Measurements from ENCODE around the gene ZNF579. TPM values are rescaled to one million over a fixed set of nuclear protein-coding genes. Genes with fewer than 3 reads are reported as not detected.

The ZNF579 gene
- total and polyA plus RNA-seq, 10 of the 15 experiments (the other 5 are each of a cell fraction or from before 2014, with no cell fraction given) = 0.11 to 11.7 (median 1.5) TPM

DNA sequence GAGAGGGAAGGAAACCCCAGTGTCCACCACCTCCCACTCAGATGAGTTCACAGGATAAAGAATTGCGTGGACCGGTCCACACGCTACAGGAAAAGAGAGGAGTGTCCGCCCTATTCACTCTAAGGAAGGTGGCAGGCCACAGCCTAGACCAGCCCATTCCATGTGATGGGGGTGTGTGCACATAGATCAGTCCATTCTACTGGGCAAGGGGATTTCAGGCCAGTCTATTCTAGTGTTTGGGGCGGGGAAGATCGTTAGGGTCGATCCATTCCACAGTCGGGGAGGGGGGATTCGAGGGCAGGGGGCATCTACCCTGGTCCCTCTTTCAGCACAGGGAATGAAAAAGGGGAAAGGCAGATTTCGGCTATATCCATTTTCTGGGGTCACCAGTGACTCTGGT is 10.9 kb upstream of the ZNF579 start (continued):
- TF ChIP-seq ESRRA (IDR thresholded peaks at IDR 0.05; ENCODE audit: low read length) = no peak

DNA sequence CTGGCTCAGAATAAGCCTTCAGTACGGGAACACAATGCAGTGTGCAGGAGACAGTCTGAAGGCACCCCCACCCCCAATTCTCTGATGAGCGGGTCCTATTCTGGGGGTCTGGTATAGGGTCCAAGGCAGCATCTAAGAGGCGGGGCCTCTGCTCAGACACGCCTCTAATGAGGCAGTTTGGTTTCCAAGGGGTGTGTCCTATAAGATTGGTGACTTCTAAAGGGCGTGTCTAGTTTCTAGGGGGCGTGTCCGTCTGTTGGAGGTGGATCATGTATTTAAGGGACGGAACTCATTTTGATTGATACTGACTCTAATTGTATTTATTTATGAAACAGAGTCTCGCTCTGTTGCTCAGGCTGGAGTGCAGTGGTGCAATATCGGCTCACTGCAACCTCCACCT is 10.0 kb upstream of the ZNF579 start:
- Histone ChIP-seq H3K4me2 (ENCODE audit: control insufficient read depth, insufficient read depth) (no peak overlapping the region), H3K9ac (ENCODE audit: control insufficient read depth, insufficient read depth, low read length) (no peak overlapping the region), H3K4me1 (ENCODE audit: control insufficient read depth, insufficient read depth, low read length) (peaks cover 5% of the 10 kb centered on the region), H3K27me3 (replicated peaks in 1 of 2; ENCODE audit: control insufficient read depth in 2 of 2, insufficient read depth in 2 of 2, low read length in 1 of 2) (no peaks in the 10 kb centered on the region), H3K79me2 (ENCODE audit: control insufficient read depth, insufficient read depth, low read length) (no peaks in the 10 kb centered on the region), H3K4me3 (no peak overlapping the region), H2AFZ (ENCODE audit: control insufficient read depth, low read depth, low read length) (no peak overlapping the region), H3K9me3 (replicated peaks; ENCODE audit: control insufficient read depth, insufficient read depth, low read length) (peaks cover 2% of the 10 kb centered on the region; the same call in 2 of the 3 replicates), H3K27ac (ENCODE audit: control insufficient read depth, insufficient read depth) (no peak overlapping the region), H3K36me3 (ENCODE audit: control insufficient read depth in 2 of 2, insufficient read depth in 2 of 2, low read length in 1 of 2) (peaks cover 0 to 7% of the 10 kb centered on the region in 2 experiments; a peak in 1 of 4 replicates), H4K20me1 (ENCODE audit: control insufficient read depth, insufficient read depth) (no peaks in the 10 kb centered on the region)
- intact Hi-C loops (cut with micrococcal nuclease; ENCODE audit: unreplicated experiment) = no loop called here
- RAD21 ChIA-PET (ENCODE audit: unreplicated experiment) = no interaction called here
- SMC1A ChIA-PET (ENCODE audit: uncharacterized antibody, unreplicated experiment) = no interaction called here
- ATAC-seq (no peak), DNase-seq (ENCODE audit: low read depth, low spot score) (no peak), FAIRE-seq (no peak)
- in situ Hi-C loops (cut with MboI) = no loop called here
- WGBS (ENCODE audit: insufficient coverage, insufficient replicate concordance, low lambda C conversion rate, missing lambda C conversion rate) = 90% methylated on average over 10 of the region's 10 CpGs
- no peak for TF ChIP-seq GABPA (IDR thresholded peaks at IDR 0.05; ENCODE audit: low read depth)
- TF ChIP-seq HCFC1 (IDR thresholded peaks at IDR 0.05; ENCODE audit: low read length) = no peak
- no peak for TF ChIP-seq SMARCA5 (IDR thresholded peaks at IDR 0.05)
- TF ChIP-seq BACH1 (IDR thresholded peaks at IDR 0.05; ENCODE audit: borderline replicate concordance) = no peak
- TF ChIP-seq IKZF2 (IDR thresholded peaks at IDR 0.05) = no peak
- no peak for TF ChIP-seq CHD1 (IDR thresholded peaks at IDR 0.05; ENCODE audit: low read depth, low read length)
- TF ChIP-seq JUNB (IDR thresholded peaks at IDR 0.05) = no peak
- TF ChIP-seq MYB (IDR thresholded peaks at IDR 0.05; ENCODE audit: borderline replicate concordance, low read depth, low read length) = no peak
- no peak for TF ChIP-seq CHD4 (IDR thresholded peaks at IDR 0.05)
- TF ChIP-seq RAD21 (IDR thresholded peaks at IDR 0.05; ENCODE audit: insufficient read depth, low read depth, low read length) = no peak
- CTCF ChIA-PET = no interaction called here
- POLR2A ChIA-PET = no interaction called here
- no TSS peak for BruUV-seq (replicated peaks)
